Germinal center (tissue), 1 donor: ENCODE data around the gene MAP2K4.
"Not testable (repeated sequence)": the region's sequence is repeated elsewhere in the genome, so short reads cannot be mapped to it uniquely, and the experiment has no call there.

Source experiments
- DNase-seq: peaks from one replicate; pipeline ENCODE4 v3.0.0; 2012; ENCODE audit warnings: mixed read lengths, low spot score

The MAP2K4 gene

GRCh38 chr17:12020642-12021622 lies at the start of gene MAP2K4:
MAP2K4 (plus strand) TSS chr17:12020877; CDS start chr17:12020887, 10 bp downstream.
- peak; percentile 97 for DNase-seq

- not testable (repeated sequence) for DNase-seq
These were observed 47.9 kb upstream of the MAP2K4 start for GRCh38 chr17:11972741-11973140.

- DNase-seq: no peak
These were observed 40.9 kb upstream of the MAP2K4 start for GRCh38 chr17:11979795-11980194.

- no peak for DNase-seq
These were observed 39.9 kb upstream of the MAP2K4 start for GRCh38 chr17:11980813-11981212.

- DNase-seq: no peak
These were observed 38.8 kb upstream of the MAP2K4 start for GRCh38 chr17:11981862-11982261.

- DNase-seq: no peak
These were observed 34.3 kb upstream of the MAP2K4 start for GRCh38 chr17:11986179-11986941.

- DNase-seq: no peak
These were observed 33.7 kb upstream of the MAP2K4 start for GRCh38 chr17:11986942-11987329.

- no peak for DNase-seq
These were observed 30.2 kb upstream of the MAP2K4 start for GRCh38 chr17:11990363-11990983.

GRCh38 chr17:11991461-11991860 lies 29.2 kb upstream of the MAP2K4 start:
- no peak for DNase-seq

GRCh38 chr17:11996722-11997146 lies 23.9 kb upstream of the MAP2K4 start:
- peak; percentile 51 for DNase-seq

GRCh38 chr17:11997147-11997971 lies 23.3 kb upstream of the MAP2K4 start, which contains the start of gene ZNF18:
ZNF18 (minus strand) TSS chr17:11997475; CDS start chr17:11992829, 4,646 bp downstream.
- peak; percentile 98 for DNase-seq

- no peak for DNase-seq
These were observed 22.8 kb upstream of the MAP2K4 start for GRCh38 chr17:11997972-11998233.

- DNase-seq: no peak
These were observed 21.0 kb upstream of the MAP2K4 start for GRCh38 chr17:11999696-12000095.

GRCh38 chr17:12007466-12007865 lies 13.2 kb upstream of the MAP2K4 start:
- DNase-seq: no peak

- no peak for DNase-seq
These were observed 1.0 kb downstream of the MAP2K4 start for GRCh38 chr17:12021623-12022140.

GRCh38 chr17:12022310-12022709 lies 1.6 kb downstream of the MAP2K4 start:
- DNase-seq: no peak

- no peak for DNase-seq
These were observed 3.6 kb downstream of the MAP2K4 start for GRCh38 chr17:12024327-12024726.

GRCh38 chr17:12027658-12028057 lies 7.0 kb downstream of the MAP2K4 start:
- no peak for DNase-seq

GRCh38 chr17:12028611-12029010 lies 7.9 kb downstream of the MAP2K4 start:
- DNase-seq: no peak

GRCh38 chr17:12034538-12034937 lies 13.9 kb downstream of the MAP2K4 start:
- DNase-seq: no peak

- DNase-seq: no peak
These were observed 15.0 kb downstream of the MAP2K4 start for GRCh38 chr17:12035673-12036072.
